KMS-11 (cell line): ENCODE measurements around the gene PLEKHF1.

Experiments
- H2AFZ ChIP-seq: fragments of 200-600 bp; sonication (generic); 2 replicates; pipeline ENCODE4 v1.6.1; 2016; ENCODE audit warnings: antibody characterized with exemption, mixed run types, low read depth
- H3K27ac ChIP-seq: fragments of 200-600 bp; sonication (generic); 2 replicates; pipeline ENCODE4 v1.6.1; 2016; ENCODE audit warnings: mild to moderate bottlenecking, mixed run types
- H3K27me3 ChIP-seq: fragments of 200-600 bp; sonication (generic); 2 replicates; pipeline ENCODE4 v1.6.1; 2017; ENCODE audit warnings: mild to moderate bottlenecking, low read depth, mixed run types, moderate library complexity; ENCODE audit not compliant: insufficient read depth
- H3K36me3 ChIP-seq: fragments of 200-600 bp; sonication (generic); 2 replicates; pipeline ENCODE4 v1.6.1; 2017; ENCODE audit warnings: mild to moderate bottlenecking, mixed run types; ENCODE audit not compliant: insufficient read depth
- H3K4me1 ChIP-seq: fragments of 200-600 bp; sonication (generic); 2 replicates; pipeline ENCODE4 v1.6.1; 2016; ENCODE audit warnings: mild to moderate bottlenecking, low read depth, mixed run types; ENCODE audit not compliant: poor library complexity, severe bottlenecking
- H3K4me2 ChIP-seq: fragments of 200-600 bp; sonication (generic); 2 replicates; pipeline ENCODE4 v1.7.0; 2016; ENCODE audit warnings: mild to moderate bottlenecking, mixed run types
- H3K4me3 ChIP-seq: fragments of 200-600 bp; sonication (generic); IDR thresholded peaks from 2 replicates; pipeline ENCODE4 v1.6.1; 2017; ENCODE audit warnings: low read depth, low read length, mixed read lengths; ENCODE audit not compliant: insufficient read depth
- H3K79me2 ChIP-seq: fragments of 200-600 bp; sonication (generic); 2 replicates; pipeline ENCODE4 v1.6.1; 2016; ENCODE audit warnings: low read depth, mixed run types; ENCODE audit not compliant: insufficient read depth
- H3K9ac ChIP-seq: fragments of 200-600 bp; sonication (generic); 2 replicates; pipeline ENCODE4 v1.6.1; 2016; ENCODE audit warnings: mild to moderate bottlenecking, mixed run types
- H4K20me1 ChIP-seq: fragments of 200-600 bp; sonication (generic); 2 replicates; pipeline ENCODE4 v1.6.1; 2016; ENCODE audit warnings: mild to moderate bottlenecking, mixed run types; ENCODE audit not compliant: insufficient read depth
- TF ChIP-seq, protein P1 (sequence below): fragments of 200-600 bp; sonication (generic); conservative IDR thresholded peaks from 2 replicates; pipeline ENCODE4 v1.6.1; 2017; ENCODE audit warnings: low read depth, mild to moderate bottlenecking, antibody characterized with exemption, low read length, moderate library complexity, mixed read lengths

PLEKHF1 gene

DNA sequence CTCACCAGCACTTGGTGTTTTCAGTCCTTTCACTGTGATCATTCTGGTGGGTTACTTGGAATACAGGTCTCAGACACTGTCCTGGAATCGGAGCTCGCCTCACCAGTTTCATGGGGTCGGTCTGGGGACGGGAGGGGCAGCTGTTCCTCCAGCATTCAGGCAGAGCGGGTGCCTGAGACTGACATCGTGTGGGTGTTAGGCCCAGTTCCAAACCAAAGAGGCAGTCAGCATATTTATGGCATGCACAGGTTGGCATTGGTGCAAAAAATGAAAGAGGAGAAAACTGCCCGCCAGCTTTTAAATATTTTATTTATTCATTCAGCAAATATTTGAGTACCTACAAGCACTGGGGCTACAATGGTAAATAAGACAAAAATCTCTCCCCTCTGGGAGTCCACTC lies 20.1 kb downstream of the PLEKHF1 start:
- TF ChIP-seq, protein P1, sequence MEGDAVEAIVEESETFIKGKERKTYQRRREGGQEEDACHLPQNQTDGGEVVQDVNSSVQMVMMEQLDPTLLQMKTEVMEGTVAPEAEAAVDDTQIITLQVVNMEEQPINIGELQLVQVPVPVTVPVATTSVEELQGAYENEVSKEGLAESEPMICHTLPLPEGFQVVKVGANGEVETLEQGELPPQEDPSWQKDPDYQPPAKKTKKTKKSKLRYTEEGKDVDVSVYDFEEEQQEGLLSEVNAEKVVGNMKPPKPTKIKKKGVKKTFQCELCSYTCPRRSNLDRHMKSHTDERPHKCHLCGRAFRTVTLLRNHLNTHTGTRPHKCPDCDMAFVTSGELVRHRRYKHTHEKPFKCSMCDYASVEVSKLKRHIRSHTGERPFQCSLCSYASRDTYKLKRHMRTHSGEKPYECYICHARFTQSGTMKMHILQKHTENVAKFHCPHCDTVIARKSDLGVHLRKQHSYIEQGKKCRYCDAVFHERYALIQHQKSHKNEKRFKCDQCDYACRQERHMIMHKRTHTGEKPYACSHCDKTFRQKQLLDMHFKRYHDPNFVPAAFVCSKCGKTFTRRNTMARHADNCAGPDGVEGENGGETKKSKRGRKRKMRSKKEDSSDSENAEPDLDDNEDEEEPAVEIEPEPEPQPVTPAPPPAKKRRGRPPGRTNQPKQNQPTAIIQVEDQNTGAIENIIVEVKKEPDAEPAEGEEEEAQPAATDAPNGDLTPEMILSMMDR: no peak
- no peak overlapping the region for H3K9ac ChIP-seq
- H3K27me3 ChIP-seq: no peaks in the 10 kb centered on the region
- no peak overlapping the region for H2AFZ ChIP-seq
- no peaks in the 10 kb centered on the region for H3K36me3 ChIP-seq
- no peaks in the 10 kb centered on the region for H4K20me1 ChIP-seq
- no peak overlapping the region for H3K4me3 ChIP-seq
- no peak overlapping the region for H3K27ac ChIP-seq
- H3K4me1 ChIP-seq: no peaks in the 10 kb centered on the region
- H3K79me2 ChIP-seq: no peaks in the 10 kb centered on the region
- no peak overlapping the region for H3K4me2 ChIP-seq

DNA sequence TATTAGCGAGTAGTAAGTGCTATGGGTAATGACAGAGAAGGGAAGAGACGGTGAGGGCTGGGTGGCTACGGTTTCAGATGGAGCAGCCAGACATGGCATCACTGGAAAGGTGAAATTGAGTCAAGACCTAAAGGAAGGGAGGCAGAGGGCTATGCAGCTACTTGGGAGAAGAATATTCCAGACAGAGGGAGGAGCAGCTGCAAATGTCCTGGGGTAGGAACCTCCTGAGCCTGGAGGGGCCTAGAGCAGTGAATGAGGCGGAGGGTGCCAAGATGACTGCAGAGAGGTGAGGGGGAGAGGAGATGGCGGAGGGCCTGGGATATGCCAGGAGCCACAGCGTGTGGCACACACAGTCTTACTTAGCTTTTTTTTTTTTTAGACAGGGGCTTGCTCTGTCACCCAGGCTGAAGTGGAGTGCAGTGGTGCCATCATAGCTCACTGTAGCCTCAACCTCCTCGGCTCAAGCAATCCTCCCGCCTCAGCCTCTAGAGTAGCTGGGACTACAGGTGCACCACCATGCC lies 21.1 kb downstream of the PLEKHF1 start:
- Histone ChIP-seq H3K79me2 (no peaks in the 10 kb centered on the region), H3K27ac (no peak overlapping the region), H3K4me2 (no peak overlapping the region), H3K36me3 (no peaks in the 10 kb centered on the region), H4K20me1 (no peaks in the 10 kb centered on the region), H3K4me1 (no peaks in the 10 kb centered on the region), H3K4me3 (no peak overlapping the region), H3K27me3 (no peaks in the 10 kb centered on the region), H3K9ac (no peak overlapping the region), H2AFZ (no peak overlapping the region)
- TF ChIP-seq, protein P1: no peak

DNA sequence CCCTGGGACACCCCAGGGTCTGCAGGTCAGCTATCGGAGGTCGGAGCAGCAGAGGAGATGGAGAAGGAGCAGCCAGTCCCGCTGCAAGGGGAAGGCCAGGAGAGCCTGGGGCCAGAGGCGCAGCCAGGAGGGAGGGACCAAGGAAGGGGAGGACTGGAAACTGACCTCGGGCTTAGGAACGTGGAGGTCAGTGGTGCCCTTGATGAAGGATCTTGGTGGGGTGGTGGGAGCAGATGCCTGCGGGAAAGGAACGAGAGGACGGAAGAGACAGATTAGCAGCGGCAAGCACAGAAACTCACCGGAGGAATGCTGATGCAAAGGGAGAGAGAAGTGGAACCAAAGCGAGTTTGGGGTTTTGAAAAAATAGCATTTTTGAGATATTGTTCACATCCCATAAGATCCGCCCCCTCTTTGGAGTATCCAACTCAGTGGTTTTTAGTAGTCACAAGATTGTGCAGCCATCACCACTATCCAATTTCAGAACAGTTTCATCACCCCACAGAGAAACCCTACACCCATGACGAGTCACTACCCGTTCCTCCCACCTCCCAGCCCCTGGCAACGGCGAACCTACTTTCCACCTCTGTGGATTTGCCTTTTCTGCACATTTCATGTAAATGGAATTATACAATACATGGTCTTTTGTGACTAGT lies 22.1 kb downstream of the PLEKHF1 start:
- Histone ChIP-seq H3K36me3 (no peaks in the 10 kb centered on the region), H4K20me1 (no peaks in the 10 kb centered on the region), H3K27me3 (no peaks in the 10 kb centered on the region), H3K27ac (no peak overlapping the region), H2AFZ (no peak overlapping the region), H3K4me2 (no peak overlapping the region), H3K4me1 (no peaks in the 10 kb centered on the region), H3K9ac (no peak overlapping the region), H3K4me3 (no peak overlapping the region), H3K79me2 (no peaks in the 10 kb centered on the region)
- TF ChIP-seq, protein P1: no peak

DNA sequence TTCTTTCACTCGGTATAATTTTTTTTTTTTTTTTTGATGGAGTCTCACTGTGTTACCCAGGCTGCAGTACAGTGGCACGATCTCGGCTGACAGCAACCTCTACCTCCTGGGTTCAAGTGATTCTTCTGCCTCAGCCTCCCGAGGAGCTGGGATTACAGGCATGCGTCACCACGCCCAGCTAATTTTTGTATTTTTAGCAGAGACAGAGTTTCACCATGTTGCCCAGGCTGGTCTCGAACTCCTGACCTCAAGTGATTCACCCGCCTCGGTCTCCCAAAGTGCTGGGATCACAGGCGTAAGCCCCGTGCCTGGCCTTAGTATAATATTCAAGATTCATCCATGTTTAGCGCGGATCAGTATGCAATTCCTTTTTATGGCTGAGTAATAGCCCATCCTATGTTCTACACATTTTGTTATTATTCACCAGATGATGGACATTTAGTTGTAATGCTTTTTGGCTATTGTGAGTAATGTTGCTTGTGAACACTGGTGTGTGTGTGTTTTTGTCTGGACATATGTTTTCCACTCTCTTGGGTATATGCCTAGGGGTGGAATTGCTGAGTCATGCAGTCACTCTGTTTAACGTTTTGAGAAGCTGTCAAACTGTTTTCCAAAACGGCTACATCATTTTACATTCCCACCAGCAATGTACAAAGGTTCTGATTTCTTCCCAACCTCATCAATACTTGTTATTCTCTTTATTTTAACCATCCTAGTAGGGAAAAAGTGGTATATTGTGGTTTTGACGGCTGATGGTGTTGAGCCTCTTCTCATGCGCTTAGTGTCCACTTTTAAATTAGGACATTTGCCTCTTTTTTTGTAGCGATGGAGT lies 22.9 kb downstream of the PLEKHF1 start:
- H3K4me2 ChIP-seq: no peak overlapping the region
- no peaks in the 10 kb centered on the region for H3K79me2 ChIP-seq
- H2AFZ ChIP-seq: no peak overlapping the region
- TF ChIP-seq, protein P1: no peak
- H3K36me3 ChIP-seq: no peaks in the 10 kb centered on the region
- no peak overlapping the region for H3K4me3 ChIP-seq
- H3K4me1 ChIP-seq: no peaks in the 10 kb centered on the region
- no peaks in the 10 kb centered on the region for H4K20me1 ChIP-seq
- no peaks in the 10 kb centered on the region for H3K27me3 ChIP-seq
- no peak overlapping the region for H3K27ac ChIP-seq
- H3K9ac ChIP-seq: no peak overlapping the region
